ENCODE data around the gene CRACDL. TPM values are rescaled to one million over a fixed set of nuclear protein-coding genes. Genes with fewer than 3 reads are reported as not detected.

CRACDL gene, protein sequence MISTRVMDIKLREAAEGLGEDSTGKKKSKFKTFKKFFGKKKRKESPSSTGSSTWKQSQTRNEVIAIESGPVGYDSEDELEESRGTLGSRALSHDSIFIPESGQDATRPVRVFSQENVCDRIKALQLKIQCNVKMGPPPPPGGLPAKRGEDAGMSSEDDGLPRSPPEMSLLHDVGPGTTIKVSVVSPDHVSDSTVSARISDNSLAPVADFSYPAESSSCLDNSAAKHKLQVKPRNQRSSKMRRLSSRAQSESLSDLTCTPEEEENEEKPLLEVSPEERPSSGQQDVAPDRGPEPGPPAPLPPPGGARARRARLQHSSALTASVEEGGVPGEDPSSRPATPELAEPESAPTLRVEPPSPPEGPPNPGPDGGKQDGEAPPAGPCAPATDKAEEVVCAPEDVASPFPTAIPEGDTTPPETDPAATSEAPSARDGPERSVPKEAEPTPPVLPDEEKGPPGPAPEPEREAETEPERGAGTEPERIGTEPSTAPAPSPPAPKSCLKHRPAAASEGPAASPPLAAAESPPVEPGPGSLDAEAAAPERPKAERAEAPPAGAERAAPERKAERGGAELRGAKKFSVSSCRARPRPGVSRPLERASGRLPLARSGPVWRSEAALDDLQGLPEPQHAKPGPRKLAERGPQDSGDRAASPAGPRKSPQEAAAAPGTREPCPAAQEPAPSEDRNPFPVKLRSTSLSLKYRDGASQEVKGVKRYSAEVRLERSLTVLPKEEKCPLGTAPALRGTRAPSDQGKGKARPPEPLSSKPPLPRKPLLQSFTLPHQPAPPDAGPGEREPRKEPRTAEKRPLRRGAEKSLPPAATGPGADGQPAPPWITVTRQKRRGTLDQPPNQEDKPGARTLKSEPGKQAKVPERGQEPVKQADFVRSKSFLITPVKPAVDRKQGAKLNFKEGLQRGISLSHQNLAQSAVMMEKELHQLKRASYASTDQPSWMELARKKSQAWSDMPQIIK
- 2.0 to 3.4 TPM (median 2.5 TPM) in 5 replicates for total RNA-seq (2022; extraction: Qiagen RNA extraction; ENCODE audit: low read depth)

DNA sequence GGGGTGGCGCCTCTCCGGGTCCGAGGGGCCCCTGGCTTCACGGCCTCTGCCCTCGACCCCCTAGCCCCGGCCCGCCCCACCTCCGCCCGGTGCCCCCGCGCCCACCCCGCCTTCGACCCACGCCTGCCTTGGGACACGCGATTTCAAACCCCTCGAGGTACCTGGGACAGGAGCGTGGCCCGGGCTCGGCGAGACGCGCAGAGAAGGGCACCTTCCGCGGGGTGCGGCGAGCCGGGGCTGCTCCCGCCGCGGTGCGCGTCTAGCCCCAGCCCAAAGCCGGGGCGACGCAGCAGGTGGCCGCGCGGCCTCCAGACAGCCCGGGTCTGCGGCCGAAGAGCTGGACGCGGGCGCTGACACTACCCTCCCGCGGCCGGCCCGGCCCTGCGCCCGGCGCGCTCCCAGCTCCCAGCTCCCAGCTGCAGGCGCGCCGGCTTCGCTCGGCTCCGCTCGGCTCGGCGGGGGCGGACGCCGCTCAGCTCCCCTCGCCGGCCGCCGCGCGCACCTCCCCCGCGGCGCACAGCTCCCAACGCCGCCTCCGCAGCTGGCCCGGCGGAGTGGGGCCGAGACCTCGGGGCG, at the start of gene CRACDL:
CRACDL (minus strand) TSS at position 449 of the 576 bp plus-strand sequence. CDS start 89,425 bp downstream, outside the sequence.

Other genes with a start within 250 kb of the CRACDL start
- 1.3 to 2.3 TPM (median 2.0 TPM) in 5 replicates for gene MGAT4A, start 205.1 kb downstream of the CRACDL start, total RNA-seq (2022; extraction: Qiagen RNA extraction; ENCODE audit: low read depth)
- 0.39 to 0.99 TPM (median 0.53 TPM) in 5 replicates for gene C2orf15, start 205.5 kb upstream of the CRACDL start, total RNA-seq (2022; extraction: Qiagen RNA extraction; ENCODE audit: low read depth)
- gene TSGA10, start 218.7 kb upstream of the CRACDL start, total RNA-seq (2022; extraction: Qiagen RNA extraction; ENCODE audit: low read depth) = 2.5 to 5.9 TPM (median 3.3 TPM) in 5 replicates
- 3.0 to 4.5 TPM (median 3.5 TPM) in 5 replicates for gene LIPT1, start 218.7 kb upstream of the CRACDL start, total RNA-seq (2022; extraction: Qiagen RNA extraction; ENCODE audit: low read depth)
- 22.9 to 36.0 TPM (median 23.5 TPM) in 5 replicates for gene MITD1, start 244.8 kb upstream of the CRACDL start, total RNA-seq (2022; extraction: Qiagen RNA extraction; ENCODE audit: low read depth)
- 30.5 to 62.2 TPM (median 32.4 TPM) in 5 replicates for gene MRPL30, start 245.0 kb upstream of the CRACDL start, total RNA-seq (2022; extraction: Qiagen RNA extraction; ENCODE audit: low read depth)

Data from A549 treated with ZK216348 at 1 μM for 4 hours (cell line).